ENCODE data around the gene DOCK11.

- TF ChIP-seq CTCF (IDR thresholded peaks at IDR 0.05; ENCODE audit: extremely low read depth in 1 of 2, insufficient read depth in 1 of 2, low read depth in 1 of 2, low read length in 2 of 2), result no peak
- no peak for TF ChIP-seq JUN (IDR thresholded peaks at IDR 0.05; ENCODE audit: borderline replicate concordance, insufficient read depth, insufficient read length, low read depth)
- TF ChIP-seq POLR2A (IDR thresholded peaks at IDR 0.05; ENCODE audit: low read depth, low read length), result no peak
Observed at GRCh38 chrX:118657413-118657812, 161.8 kb downstream of the DOCK11 start.
